T-helper 1 cell treated with Interleukin-12 subunit alpha and Interleukin-12 subunit beta and Interleukin-4 antibody, amounts not matched to agents 30 ng/mL and 1 ng/mL, for 36 hours (primary cell): ENCODE results near the gene KRABD2.
"Not testable (repeated sequence)": the region's sequence is repeated elsewhere in the genome, so short reads cannot be mapped to it uniquely, and the experiment has no call there.

ENCODE experiments used
- intact Hi-C: fragments of 100-400 bp; cut with micrococcal nuclease; formaldehyde crosslinking; loops from one replicate; pipeline ENCODE4 v1.15.1; 2024

Gene KRABD2

DNA sequence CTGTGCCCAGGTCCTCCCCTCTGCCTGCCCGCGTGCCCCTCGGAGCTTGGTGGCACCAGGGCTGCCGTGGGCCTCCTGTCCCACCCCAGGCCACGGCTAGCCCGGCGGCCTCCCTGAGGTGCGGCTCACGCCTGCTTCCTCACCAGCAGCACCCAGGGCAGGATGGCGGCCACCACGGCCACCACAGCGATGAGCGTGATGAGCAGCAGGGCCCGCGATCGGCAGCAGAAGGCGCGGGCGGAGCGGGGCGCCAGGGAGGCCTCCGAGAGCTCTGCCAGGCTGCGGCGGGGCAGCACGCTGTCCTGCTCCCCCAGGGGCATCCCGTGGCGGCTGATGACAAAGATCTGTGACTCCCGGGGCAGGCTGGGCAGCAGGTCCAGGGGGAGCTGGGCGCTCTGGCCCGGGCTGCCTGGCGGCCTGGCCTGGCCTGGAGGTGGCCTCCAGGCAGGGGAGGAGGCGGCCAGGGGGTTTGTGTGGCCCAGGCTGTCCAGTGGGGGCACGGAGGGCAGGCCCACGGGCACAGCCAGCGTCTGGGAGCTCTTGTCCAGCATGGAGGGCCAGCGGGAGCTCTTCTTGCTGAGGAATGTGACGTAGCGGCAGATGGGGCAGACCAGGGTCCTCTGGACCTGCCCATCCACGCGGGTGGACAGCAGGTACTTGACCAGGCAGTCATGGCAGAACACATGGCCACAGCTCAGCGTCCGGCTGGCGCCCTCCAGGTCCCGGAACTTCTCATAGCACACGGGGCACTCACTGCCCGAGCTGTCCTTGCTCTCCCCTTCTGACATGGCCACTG, 16.4 kb upstream of the KRABD2 start:
- intact Hi-C loops = no loop called here

DNA sequence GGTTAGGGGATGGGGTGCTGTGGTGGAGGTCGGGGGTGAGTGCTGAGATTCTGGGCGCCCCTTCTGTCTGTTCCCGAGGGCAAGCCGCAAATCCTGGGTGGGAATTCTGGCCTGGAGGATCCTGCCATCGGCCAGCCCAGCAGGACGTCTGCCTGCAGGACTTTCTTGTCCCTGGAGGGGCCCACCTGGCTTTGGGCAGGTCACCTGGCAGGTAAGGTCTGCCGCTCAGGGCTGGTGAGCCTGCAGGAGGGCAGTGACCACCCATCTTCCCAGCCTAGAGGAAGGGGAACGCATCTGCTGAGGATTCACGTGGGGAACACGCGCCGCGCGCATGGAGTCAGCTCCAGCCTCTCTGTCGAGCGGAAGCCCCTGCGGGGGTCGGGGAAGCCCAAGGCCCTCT, 15.8 kb upstream of the KRABD2 start:
- intact Hi-C loops = no loop called here

DNA sequence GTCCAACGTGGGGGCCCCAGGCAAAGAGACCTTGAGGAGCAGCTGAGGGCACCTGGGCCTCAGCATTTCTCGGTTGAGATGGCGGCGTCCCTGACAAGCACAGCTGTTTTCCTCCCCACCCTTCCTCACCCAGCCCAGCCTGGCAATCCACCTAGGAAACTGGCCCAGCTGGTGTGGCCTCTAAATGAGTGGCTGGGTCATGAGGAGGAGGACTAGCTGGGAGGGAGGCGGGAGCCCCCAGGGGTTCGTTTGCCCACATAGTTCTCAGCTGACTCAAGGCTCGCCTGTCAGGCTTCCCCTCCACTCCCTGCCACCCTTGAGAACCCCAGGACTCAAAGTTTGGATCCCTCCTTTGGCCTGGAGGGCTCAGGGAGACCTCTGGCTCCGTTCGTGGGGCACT, 15.2 kb upstream of the KRABD2 start:
- intact Hi-C loops = no loop called here

DNA sequence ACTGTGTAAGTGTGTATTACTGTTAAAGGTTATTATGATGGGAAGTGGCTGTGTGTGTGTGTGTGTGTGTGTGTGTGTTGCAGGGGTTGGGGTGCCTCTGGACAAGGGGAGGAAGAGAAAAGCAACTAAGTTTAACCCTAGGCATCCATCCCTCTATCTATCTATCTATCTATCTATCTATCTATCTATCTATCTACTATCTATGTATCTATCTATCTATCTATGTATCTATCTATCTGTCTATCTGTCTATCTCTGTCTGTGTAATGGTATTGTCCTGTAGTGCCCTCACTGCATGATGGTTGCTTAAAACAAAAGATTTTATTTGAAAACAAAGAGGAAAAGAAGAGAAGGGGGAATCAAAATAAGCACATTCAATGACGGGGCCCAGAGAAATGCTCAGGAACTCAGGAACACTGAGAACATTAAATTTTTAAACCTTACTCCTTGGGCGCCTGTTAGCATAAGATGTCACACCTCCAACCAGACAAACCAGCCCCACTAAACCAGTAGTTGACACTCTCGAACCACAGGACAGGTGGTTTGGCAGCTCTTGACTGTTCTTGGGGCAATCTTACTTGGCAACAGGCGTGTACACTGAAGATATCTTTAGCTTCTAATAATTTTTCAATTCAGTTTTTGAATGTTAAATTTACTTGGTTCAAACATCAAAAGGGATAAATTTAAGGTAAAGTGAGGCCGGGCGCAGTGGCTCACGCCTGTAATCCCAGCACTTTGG, 11.6 kb upstream of the KRABD2 start:
- intact Hi-C loops = loop anchor here (10.0 kb wide), 3 partner anchors 233 to 607 kb away; partner anchors contain the start of gene PER1

DNA sequence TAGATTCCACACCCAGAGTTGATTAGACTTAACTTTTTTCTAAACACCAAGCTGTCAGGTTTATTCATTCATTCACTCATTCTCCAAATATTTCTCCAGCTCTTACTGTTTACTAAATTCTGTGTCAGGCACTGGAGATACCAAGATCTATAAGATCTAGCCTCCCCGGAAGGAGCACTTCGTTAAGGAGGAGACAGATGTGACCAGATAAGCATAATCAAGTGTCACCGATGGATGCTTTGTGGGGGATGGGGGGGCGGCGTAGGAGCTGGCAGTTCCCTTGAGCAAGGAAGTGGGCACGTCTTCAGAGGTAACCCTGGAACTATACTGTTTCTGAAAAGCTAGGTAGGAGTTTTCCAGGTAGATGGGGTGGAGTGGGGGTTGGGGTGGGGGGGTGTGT, 10.3 kb upstream of the KRABD2 start:
- intact Hi-C loops = loop anchor here (10.0 kb wide), 3 partner anchors 232 to 608 kb away; partner anchors contain the start of gene PER1

DNA sequence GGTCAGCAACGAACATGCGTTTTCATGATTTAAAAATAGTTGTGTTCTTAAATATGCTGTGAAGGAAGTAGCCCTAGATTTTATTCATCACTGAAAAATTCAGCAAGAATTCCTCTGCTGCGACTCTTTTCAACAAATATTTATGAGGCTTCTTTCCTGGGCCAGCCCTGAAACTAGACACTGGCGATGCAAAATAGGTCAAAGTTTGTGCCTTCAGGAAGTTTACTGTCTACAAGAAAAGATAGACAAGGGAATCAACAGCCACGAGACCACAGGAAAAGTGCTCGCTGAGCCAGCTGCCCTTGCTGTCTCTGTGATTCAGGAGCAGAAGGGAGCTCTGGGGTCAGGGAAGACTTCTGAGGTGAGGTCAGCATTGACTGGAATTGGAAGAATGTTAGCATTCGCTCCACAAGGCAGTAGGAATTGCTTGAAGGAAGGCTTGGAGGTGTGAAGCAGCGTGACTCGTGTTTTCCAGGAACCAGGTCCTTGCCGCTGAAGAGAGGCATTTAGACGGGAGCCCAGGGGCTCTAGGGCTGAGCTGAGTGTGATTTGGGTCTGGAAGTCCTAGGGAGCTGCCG, 8.4 kb upstream of the KRABD2 start:
- intact Hi-C loops = loop anchor here (5.0 to 10.0 kb wide), 4 partner anchors 230 to 1743 kb away; partner anchors contain the start of genes KIAA0753, PER1 and TXNDC17

DNA sequence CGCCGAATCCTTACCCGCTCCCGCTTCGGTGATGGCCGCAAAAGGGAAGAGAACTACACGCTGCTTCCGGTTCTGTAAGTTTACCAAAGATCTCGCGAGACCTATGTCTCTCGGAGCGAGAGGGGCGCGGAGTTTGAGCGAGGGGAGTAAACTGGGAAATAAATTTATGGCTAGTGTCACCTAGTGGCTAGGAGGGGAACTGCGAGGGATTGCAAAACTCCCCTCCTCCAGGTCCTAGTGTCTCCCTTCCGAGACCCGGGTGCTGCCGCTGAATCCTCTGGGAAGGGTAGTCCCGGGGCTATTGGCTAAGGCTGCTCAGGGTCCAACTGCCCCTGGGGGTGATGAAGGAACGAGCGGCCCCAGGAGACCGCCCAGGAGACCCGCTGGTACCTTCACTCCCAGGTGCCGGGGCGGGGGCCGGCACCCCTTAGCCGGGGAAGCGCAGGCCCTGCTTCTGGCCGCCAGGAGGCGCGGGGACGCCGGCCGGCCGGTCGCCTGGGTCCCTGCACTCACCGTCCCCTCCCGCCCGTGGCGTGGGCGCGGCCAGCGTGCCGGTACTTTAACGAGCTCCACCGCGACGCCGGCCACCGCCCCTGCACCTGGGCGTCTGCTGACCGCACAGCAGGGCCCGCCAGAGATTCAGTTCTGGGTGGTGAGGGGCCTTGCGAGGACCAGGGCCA, 6.8 kb upstream of the KRABD2 start, which contains the start of gene RPL26:
TSS of gene RPL26 (minus strand) at position 51 of the 680 bp plus-strand sequence. CDS start 883 bp downstream, outside the sequence.
- intact Hi-C loops = loop anchor here (1.0 to 10.0 kb wide), 13 partner anchors 28 to 1741 kb away; partner anchors contain the start of genes KIAA0753, MYH10, PER1 and PFAS

DNA sequence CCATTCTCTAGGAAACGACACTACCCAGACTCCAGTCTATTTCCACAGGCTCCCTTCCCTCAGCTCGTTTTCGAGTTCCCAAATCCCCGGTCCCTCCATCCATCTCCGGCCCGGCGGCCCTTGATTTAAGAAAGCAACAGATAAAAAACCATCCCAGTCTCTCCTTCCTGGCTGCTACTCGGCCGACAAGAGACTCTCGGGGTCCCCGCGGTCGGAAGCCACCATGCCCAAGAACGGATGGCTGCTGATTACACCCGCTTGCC, 6.3 kb upstream of the KRABD2 start:
- intact Hi-C loops = loop anchor here (1.0 to 10.0 kb wide), 13 partner anchors 28 to 1741 kb away; partner anchors contain the start of genes KIAA0753, MYH10, PER1 and PFAS

DNA sequence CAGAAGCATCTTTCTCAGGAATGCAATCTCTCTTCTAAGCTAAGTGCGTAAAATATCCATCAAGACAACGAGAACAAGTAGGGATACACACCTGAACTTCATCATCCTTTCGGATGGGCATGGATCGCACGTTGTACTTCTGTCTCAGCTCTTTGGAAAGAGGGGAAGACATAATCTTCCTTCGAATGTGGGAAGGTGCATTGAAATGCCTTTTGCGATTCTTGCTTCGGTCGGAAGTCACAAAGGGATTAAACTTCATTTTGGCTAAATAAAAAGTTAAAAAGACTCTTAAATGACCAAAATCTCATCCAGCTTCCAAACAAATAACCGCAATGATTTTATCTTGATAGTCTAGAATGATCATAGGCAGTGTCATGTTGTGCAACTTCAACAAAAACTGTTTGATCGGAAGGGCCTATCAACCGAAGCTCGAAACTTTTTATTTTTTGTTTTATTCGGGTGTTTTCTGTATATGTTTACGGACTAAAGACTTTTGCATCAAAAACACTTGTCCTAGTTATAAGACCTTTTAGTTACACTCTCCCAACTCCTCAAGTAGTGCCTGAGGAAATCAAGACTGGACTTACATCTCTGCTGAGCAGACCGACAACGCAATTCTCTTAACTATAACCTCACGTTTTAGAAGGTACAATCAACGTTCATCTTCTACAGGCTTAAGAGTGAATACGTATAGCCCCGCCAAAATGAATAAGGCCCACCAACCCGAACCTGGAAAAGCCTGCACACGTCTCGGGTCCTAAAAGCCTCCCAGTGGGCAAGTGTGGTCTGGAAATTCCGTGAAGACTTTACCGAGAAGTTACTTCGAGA, 5.8 kb upstream of the KRABD2 start:
- intact Hi-C loops = loop anchor here (2.0 to 10.0 kb wide), 8 partner anchors 29 to 1740 kb away; partner anchors contain the start of genes KIAA0753, MYH10, PER1 and RANGRF

DNA sequence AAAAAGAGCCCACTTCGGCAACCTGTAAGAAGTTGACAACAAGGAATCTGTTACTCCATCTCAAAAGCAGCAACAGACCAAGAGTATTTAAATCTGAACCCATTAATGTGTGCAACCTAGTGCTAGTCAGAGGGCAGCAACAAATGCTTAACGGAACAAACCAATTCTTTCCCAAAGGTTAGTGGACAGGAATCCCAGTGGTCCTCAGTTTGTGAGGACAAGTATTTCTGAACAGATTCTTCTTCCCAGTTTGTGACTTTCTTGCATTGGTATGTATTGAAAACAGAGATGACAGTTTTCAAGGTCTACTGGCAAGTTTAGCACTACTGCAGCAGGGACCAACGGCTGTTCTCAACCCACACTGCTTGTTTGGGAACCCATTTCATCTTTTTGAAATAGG, 3.5 kb upstream of the KRABD2 start:
- intact Hi-C loops = loop anchor here (5.0 to 10.0 kb wide), 4 partner anchors 225 to 1738 kb away; partner anchors contain the start of genes KIAA0753, PER1 and TXNDC17

DNA sequence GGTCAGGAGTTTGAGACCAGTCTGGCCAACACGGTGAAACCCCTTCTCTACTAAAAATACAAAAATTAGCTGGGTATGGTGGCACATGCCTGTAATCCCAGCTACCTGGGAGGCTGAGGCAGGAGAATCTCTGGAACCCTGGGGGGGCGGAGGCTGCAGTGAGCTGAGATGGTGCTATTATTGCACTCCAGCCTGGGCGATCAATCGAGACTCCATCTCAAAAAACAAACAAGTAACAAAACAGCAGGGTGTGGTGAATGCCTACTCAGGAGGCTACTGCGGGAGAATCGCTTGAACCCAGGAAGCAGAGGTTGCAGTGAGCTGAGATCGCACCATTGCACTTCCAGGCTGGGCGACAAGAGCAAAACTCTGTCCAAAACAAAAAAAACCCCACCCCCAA, 1.6 kb upstream of the KRABD2 start:
- intact Hi-C loops = not testable (repeated sequence)

DNA sequence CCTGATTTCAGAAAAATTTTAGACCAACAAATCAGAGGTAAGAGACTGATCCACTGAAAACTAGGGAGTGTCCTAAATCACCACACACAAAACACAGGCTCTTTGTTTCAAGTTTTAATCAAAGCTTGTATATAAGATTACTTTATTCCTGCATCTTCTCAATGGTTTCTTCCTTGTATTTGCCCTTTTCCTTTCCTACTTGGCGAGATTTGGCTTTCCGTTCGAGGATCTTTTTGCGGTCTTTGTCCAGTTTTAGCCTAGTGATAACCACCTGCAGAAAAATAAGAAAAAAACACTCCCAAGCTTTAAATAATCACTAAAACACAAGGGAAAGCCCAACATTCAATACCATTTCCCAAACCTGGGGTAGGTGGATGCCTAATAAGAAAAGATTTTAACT, 918 bp upstream of the KRABD2 start:
- intact Hi-C loops = no loop called here

DNA sequence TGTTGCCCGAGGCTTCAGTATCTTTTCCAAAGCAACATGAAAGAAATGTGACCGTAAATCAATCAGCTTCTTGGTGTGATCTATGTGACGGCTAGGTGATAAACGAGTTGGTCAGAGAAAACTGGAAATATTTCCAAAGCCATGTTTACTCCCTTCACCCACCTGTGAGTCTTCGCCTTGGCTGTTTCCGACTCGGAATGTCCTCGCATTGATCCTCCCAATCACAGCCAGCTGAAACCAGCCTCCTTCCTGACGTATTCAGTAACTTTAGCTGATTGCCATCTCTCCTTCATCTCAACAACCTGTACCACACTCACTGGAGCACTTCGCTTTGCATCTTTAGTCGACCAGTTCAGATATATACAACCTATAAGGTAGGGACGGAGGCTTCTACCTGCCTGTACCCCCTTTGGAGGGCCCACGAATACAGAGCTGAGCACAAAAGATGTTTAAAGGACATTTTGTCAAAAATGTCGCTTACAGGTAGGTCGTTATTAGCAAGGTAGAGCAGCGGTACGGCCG, 705 bp downstream of the KRABD2 start:
- intact Hi-C loops = loop anchor here (1.0 kb wide), 1 partner anchor 80 kb away; the partner anchor contains the start of gene SLC25A35

DNA sequence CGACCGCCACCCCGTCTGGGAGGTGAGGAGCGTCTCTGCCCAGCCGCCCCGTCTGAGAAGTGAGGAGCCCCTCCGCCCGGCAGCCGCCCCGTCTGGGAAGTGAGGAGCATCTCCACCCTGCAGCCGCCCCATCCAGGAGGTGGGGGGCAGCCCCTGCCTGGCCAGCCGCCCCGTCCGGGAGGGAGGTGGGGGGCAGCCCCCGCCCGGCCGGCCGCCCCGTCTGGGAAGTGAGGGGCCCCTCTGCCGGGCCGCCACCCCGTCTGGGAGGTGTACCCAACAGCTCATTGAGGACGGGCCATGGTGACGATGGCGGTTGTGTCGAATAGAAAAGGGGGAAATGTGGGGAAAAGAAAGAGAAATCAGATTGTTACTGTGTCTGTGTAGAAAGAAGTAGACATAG, 2.6 kb downstream of the KRABD2 start:
- intact Hi-C loops = not testable (repeated sequence)

DNA sequence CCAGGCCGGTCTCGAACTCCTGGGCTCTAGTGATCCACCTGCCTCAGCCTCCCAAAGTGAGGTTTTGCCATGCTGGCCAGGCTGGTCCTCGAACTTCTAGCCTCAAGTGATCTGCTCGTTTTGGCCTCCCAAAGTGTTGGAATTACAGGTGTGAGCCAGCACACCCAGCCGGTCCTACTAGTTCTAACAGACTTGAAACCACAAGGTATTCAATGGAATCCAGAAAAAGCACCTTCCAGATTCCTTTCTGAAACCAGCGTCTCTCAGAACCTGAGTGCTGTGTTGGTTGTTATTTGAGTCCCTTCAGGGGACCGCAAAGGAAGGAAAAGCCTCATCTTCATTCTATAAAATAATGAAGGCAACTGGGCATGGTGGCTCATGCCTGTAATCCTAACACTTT, 4.1 kb downstream of the KRABD2 start:
- intact Hi-C loops = no loop called here

DNA sequence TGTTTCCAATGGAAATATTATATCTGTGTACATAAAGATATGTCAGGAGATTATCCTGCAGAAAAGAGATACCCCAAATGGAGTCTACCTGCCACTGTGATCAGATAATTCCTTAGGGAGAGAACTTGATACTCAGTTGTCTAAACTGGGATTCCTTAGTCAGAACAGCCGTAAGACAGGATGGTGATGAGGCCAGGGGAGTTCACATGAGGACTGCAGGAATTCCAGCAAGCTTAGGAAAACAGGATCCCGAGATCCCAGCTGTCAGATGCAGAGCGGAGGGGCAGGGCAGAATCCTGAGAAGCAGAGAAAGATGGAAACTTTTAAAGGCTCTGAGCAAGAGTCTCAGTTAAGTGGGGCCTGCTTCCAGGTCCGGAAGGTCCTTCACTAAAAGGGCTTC, 4.7 kb downstream of the KRABD2 start:
- intact Hi-C loops = no loop called here

DNA sequence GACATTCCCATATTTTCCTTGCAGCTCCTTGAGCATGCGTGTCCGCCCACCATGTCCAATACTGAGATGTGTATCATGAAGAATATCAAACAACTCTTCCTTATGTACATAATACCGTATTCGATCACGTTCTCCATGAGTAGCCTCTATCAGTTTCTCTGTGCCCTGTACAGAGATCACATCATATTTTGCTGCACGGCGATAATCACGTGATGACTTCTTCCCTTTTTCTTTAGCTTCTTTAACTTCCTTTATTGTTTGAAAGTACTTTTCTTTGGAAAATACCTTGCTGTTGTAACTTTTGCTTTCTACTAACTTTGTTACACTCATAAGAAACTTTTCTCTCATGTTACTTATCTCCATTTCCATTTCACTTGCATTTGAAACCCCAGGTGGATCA, 6.6 kb downstream of the KRABD2 start:
- intact Hi-C loops = no loop called here

DNA sequence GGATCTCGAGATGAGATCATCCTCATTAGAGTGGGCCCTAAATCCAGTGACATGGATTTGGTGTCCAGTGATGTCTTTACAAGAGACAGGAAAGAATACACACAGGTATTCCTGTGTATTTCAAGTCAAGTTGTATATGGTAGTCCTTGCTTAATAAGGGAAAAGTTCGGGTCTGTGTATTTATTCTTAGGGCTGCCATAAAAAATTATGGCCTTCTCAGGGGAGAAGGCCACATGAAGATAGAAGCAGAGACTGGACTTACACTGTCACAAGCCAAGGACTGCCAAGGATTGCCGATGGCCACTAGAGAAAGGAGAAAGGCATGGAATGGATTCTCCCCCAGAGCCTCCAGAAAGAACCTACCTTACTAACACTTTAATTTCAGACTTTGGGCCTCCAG, 8.3 kb downstream of the KRABD2 start:
- intact Hi-C loops = no loop called here

DNA sequence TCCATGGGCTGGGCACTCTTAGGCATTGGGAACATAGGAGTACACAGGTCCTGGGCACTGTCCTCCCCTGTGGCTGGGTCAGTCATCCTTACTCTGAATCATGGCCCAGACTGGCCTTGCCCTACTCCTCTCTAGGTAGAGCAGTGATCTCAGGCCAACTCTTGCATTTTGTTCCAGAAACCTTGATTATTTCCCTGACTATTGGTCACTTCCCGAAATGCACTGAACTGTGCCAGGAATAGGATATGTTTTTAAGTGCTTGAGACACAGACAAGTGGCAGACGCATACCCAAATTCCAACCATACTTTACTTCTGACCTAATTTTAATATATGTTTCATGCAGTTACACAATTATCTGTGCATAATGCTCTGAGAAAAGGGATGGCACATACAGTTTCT, 10.3 kb downstream of the KRABD2 start:
- intact Hi-C loops = no loop called here

DNA sequence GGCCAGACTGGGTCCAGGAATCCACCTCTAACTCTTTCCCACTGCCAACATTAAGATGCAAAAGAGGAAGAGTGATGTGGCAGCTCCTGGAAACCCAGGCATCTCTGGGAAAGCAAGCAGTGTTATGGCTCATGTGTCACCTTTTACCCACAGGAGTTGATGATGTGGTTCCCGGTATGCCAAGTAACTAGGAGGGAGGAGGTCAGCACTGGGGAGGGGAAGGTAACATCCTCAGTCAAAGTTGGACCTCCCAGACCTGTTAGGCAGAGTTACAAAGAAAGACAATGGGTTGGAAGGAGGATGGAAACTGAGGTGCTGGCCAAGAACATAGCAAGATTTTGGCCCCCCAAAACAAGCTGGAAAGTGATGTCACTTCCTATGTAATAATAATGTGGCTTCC, 11.4 kb downstream of the KRABD2 start:
- intact Hi-C loops = no loop called here
